Mammary epithelial cell (primary cell): Measurements from ENCODE around the gene ME3.

Source experiments
- CTCF ChIP-seq, 2 donors: IDR thresholded peaks in 1 of 2; conservative IDR thresholded peaks in 1 of 2; 2 replicates each; pipeline ENCODE4 v1.5.1; 2011 to 2012; ENCODE audit warnings: inconsistent platforms in 2 of 2, low read length in 2 of 2, mild to moderate bottlenecking in 2 of 2, control low read depth in 1 of 2, low read depth in 1 of 2; ENCODE audit not compliant: insufficient read depth in 1 of 2; ENCODE audit errors: extremely low read depth in 1 of 2
- EZH2 ChIP-seq: IDR thresholded peaks from 2 replicates; pipeline ENCODE4 v1.6.1; 2012; ENCODE audit warnings: low read length, inconsistent platforms, borderline replicate concordance

DNA sequence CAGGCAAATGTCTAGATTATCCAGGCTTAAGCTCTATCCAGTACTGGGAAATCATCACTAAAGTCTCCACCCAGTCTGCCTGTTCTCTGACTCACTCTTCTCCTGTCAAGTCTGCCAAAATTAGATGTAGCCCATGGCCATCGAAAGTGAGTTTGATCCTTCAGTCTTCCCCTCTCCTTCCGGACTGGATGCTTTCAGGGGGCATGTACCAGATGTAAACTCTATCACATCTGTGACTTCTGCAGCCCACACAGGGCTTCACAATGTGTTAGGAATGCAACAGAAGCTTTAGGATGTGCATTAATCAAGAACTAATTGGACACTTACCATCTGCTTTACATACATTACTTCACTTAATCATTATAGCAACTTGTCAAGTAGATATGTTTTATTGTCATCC, 12.3 kb downstream of the ME3 start:
- TF ChIP-seq CTCF (conservative IDR thresholded peaks at IDR 0.05 in 1 of 2, IDR thresholded peaks at IDR 0.05 in 1 of 2; ENCODE audit: extremely low read depth in 1 of 2, insufficient read depth in 1 of 2, low read depth in 1 of 2, low read length in 2 of 2) (no peak), EZH2 (no peak)
